SHP77 treated with DMSO at 0.1 percent for 48 hours (cell line): ENCODE data around the gene OCIAD1.
"Not testable (repeated sequence)": the region's sequence is repeated elsewhere in the genome, so short reads cannot be mapped to it uniquely, and the experiment has no call there.

Source experiments
- DNase-seq: peaks from one replicate; lab custom pipeline; 2025; lab: John Stamatoyannopoulos, UW

OCIAD1 gene

DNA sequence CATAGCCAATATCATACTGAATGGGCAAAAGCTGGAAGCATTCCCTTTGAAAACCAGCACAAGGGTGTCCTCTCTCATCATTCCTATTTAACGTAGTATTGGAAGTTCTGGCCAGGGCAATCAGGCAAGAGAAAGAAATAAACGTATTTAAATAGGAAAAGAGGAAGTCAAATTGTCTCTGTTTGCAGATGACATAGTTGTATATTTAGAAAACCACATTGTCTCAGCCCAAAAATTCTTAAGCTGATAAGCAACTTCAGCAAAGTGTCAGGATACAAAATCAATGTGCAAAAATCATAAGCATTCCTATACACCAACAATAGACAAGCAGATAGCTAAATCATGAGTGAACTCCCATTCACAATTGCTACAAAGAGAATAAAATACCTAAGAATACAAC, 9.5 kb upstream of the OCIAD1 start:
- DNase-seq = not testable (repeated sequence)

DNA sequence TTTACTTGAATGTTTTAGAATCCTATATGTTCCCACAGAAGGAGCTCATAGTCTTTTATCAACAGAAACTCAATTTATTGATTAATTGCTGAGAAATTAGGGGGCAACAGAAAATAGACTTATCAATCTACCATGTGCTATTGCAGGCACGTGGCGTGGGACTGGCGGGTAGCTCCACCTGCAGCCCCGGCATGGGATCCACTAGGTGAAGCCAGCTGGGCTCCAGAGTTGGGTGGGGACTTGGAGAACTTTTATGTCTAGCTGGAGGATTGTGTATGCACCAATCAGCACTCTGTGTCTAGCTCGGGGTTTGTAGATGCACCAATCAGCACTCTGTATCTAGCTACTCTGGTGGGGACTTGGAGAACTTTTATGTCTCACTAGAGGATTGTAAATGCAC, 3.3 kb upstream of the OCIAD1 start:
- DNase-seq = no peak

DNA sequence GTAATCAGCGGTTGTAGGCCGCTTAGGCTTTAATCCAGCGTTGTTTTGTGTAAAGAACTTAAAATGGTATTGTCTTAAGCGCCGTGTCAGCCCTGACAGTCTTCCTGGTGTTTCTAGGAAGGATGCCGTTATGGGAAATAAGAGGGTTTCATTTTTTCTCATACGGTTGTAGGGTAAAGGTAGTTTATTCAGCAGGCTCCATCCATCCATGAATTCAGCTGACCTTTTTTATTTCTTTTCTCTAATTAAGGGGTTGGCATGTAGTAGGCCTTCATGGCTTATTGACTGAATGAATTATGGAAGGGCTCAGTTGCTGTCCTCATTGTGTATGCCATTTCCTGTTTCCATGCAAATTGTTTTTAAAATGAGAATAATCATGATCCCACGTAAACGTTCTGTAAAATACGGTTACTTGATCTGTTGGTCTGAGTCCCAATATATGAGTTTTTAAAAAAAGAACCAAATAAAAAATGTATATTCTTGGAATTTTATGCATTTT, 693 bp downstream of the OCIAD1 start:
- no peak for DNase-seq

DNA sequence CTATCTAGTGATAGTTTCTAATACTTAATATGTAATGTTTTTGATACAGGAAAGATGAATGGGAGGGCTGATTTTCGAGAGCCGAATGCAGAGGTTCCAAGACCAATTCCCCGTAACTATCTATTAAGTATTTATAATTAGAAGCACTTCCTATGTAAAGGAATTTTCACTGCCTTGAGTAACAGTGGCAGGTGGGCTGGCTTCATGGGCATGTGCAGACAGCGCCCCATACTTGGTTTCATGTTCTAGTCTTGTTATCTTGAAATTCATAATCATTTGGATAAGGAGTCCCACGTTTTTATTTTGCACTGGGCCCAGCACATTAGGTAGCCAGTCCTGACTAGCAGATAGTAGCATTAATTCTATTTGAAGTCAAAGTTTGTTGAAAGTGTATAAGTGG, 1.7 kb downstream of the OCIAD1 start:
- DNase-seq = no peak

DNA sequence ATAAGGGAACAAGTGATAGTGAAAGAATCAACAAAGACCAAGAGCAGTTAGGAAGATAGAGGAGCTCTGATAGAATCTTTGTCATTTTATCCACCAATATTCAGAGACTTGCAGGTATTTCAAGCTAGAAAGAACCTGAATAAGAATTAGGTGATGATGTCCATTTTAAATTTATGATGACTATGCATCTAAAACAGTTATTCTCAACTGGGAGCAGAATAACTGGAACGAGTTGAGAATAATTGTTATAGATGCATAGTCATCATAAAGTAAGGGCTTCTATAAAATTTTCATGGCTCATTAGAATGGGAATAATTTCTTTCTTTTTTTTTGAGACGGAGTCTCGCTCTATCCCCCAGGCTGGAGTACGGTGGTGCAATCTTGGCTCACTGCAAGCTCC, 5.8 kb downstream of the OCIAD1 start:
- DNase-seq = no peak

DNA sequence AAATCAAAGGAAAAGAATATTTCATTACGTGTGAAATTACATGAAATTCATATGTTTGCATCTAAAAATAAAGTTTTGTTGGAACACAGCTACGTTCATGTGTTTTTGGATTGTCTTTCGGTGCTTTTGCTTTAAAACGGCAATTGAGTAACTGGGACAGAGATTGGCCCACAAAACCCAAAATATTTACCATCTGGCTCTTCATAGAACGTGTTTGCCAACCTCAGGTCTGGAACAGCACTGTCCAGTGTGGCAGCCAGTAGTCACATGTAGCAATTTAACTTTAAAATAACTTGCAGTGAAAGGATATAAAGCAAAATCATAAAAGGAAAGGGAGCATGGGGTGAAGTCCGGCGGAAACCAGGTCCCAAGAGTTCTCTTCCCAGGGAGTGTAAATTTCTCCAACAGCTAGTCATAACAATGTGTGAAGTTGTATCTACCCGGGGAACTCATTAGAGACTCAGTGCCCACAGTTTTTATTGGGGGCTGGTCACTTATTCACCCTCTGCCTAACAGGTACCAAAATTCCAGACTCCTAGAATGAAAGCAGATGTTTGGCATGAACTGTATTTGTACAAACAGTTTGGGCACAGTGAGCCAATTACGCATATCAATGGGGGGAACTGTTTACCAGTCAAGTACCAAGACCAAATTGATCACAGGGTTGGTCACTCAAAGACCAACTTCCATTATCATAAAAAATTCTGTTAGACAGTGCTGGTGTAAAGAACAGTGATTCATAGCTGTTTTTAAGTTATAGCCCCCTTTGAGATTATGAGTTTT, 10.3 kb downstream of the OCIAD1 start:
- no peak for DNase-seq

DNA sequence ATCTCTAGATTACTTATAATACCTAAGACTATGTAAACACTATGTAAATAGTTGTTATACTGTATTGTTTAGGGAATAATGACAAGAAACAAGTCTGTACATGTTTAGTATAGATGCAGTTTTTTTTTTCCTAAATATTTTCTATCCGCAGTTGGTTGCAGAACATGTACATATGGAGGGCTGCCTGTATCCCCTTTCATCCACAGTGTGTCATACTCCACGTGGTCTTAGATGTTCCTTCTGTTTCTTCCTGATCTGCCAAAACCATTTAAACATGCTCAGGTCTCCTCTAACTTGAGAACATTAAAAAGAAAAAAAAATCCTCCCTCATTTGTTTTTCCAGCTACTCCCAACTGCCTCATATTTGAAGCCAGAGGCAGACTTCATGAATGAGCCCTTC, 14.0 kb downstream of the OCIAD1 start:
- DNase-seq = no peak

DNA sequence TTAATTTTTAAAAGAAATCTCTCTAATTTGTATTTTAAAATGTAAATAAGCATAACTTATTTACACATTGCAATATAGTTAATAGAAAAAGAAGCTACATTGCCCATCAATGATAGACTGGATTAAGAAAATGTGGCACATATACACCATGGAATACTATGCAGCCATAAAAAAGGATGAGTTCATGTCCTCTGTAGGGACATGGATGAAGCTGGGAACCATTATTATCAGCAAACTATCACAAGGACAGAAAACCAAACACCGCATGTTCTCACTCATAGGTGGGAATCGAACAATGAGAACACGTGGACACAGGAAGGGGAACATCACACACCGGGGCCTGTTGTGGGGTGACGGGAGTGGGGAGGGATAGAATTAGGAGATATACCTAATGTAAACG, 17.9 kb downstream of the OCIAD1 start:
- not testable (repeated sequence) for DNase-seq

DNA sequence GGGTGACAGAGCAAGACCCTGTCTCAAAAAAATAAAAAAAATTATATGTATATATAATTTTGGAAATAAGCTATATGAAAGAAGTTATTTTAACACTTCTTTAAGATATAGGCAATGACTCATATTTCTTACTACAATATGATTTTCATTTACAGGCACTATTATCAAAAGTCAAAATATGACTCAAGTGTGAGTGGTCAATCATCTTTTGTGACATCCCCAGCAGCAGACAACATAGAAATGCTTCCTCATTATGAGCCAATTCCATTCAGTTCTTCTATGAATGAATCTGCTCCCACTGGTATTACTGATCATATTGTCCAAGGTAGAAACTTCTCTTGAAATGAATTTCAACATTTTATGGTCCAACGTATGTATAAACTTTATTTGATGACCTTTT, 20.8 kb downstream of the OCIAD1 start:
- DNase-seq = no peak

DNA sequence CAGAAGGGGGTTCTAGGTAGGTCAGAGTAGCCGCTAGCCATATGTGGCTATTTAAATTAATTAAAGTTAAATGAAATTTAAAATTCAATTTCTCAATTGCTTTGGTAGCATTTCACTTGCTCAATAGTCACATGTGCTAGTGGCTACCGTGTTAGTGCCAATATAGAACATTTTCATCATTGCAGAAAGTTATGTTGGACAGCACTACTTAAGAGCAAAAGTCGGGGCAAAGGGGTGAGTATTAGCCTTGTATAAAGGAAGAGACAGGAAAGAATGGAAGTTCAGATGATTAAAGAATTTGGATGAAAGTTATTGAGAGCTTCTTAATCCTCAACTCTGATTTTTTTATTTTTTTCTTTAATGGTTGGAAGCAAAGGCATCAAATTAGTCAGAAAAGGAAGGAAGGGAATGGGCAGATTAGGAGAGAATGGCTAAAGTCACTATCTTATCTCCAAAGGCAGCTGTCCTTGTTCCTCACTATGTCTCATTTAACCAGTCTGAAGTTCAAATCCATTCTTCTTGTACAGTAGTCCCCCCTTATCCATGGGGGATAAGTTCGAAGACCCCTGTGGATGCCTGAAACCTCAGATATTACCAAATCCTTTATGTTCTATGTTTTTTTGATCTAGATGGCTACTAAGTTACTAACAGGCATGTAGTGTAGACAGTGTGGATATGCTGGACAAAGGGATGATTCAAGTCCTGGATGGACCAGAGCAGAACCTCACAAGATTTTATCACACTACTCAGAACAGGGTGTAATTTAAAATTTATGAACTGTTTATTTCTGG, 22.9 kb downstream of the OCIAD1 start:
- no peak for DNase-seq

DNA sequence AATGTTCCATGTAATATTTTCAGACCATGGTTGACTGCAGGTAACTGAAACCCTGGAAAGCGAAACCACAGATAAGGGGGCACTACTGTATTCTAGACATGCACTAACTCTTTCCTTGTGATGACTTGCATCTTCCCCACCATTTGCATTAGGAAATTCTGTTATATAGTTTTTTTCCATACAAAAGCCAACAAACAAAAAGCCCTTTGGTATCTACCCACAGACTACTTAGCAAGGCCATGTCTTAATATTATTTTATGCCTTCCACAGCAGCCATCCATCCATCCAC, 23.5 kb downstream of the OCIAD1 start:
- no peak for DNase-seq

DNA sequence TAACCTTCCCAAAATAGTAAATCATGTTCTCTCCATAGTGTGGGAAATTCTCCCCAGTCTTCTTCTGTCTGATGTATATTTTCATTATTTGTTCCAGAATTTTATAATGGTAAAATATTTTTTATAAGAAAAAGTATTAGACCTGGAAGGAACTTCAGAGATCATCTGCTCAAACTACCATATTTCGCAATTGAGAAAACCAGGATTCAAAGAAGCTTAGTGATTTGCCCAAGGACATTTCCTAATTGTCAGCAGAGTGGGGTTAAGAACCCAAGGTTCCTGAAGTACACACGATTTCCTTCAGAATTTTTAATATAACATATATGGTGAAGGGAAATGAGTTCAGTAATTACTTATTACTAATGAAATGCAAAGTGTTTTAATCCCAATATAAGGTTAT, 24.1 kb downstream of the OCIAD1 start:
- DNase-seq = no peak

DNA sequence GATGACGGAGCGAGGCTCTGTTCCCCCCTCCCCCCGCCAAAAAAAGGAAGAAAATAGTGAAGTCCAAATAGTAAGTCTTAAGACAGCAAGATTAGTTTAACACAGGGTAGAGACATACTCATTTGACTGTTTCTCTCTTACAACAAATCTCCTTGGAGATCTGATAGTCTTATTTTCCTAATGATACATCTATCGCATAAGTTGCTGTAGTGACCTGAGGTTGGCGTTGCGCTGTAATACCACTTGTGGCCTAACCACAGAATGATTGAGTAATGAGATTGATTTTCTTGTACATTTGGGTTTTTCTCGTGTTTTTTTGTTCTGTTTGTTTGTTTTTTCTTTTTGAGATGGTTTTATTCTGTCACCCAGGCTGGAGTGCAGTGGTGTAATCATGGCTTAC, 27.2 kb downstream of the OCIAD1 start:
- no peak for DNase-seq

DNA sequence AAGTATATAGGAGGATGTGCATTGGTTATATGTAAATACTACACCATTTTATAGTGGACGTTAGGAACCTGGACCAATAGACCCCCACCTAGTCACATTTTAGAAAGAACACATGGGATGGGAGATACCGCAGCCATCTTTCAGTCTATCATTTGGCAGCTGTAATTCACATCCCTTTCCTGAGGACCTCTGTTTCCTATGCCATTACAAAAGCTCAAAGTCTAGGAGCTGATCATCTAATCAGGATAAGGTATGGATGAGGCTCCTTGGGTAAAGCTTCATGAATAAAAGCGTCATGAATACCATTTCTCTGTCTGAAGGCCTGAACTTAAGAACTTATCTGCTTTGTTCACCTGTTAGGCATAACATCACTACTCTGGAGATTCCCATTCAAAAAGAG, 31.1 kb downstream of the OCIAD1 start:
- no peak for DNase-seq

DNA sequence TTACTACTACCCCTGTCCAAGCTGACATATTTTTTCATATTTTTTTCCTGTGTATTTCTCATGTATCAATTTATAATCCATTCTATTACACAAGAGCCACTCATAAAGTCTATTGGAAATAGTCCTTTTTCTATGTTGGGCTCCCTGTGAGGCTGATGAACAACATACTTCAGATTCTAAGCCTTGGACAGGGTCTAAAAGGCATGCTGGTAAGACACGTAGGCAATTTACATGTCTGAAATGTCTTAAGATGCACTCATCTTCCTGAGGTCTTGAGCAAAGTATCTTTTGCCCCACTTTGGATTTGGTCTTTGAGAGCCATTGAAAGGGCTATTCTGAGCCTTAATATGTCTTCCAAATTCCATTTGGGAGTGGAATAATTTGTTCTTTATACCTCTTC, 31.8 kb downstream of the OCIAD1 start:
- DNase-seq = no peak

DNA sequence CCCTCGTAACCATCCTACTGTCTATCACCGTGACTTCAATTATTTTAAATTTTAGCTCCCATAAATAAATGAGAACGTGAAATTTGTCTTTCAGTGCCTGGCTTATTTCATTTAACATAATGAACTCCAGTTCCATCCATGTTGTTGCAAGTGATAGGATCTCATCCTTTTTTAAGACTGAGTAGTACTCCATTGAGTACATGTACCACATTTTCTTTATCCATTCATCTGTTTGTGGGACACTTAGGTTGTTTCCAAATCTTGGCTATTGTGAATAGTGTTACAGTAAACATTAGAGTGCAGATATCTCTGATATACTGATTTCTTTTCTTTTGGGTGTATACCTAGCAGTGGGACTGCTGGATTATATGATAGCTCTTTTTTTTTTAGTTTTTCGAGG, 32.8 kb downstream of the OCIAD1 start:
- DNase-seq = no peak

DNA sequence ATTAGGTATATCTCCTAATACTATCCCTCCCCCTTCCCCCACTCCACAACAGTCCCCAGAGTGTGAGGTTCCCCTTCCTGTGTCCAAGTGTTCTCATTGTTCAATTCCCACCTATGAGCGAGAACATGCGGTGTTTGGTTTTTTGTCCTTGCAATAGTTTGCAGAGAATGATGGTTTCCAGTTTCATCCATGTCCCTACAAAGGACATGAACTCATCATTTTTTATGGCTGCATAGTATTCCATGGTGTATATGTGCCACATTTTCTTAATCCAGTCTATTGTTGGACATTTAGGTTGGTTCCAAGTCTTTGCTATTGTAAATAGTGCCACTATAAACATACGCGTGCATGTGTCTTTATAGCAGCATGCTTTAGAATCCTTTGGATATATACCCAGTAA, 33.8 kb downstream of the OCIAD1 start:
- DNase-seq = not testable (repeated sequence)

DNA sequence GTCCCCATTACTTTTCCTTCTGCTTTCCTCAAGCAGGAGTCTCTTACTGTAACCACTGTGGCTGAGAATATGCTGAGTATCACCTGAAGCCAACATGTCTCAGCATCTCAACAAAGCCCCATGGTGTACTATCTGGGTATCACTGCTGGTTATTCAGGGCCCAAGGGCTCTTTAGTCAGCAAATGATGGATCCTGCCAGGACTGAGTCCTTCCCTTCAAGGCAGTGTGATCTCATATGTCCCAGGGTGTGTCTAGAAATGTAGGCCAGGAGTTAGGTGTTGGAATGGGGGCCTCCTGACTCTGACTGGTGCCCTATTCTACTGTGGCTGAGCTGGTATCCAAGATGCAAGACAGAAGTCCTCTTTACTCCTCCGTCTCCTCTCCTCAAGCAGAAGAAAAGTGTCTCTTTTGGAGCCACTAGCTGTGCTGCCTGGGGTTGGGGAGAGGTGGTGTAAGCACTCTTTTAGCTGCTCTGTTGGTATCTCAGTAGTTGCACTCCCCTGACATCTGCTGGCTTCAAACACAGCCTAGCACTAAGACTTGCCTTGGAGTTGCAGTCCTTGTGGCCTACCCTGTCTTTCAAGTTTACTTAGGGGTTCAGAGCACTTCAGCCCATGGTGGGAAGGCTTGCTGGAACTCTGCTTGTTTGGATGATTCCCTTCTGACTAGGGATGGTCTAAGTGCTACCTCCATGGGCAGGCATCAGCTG, 47.1 kb downstream of the OCIAD1 start:
- DNase-seq = no peak

DNA sequence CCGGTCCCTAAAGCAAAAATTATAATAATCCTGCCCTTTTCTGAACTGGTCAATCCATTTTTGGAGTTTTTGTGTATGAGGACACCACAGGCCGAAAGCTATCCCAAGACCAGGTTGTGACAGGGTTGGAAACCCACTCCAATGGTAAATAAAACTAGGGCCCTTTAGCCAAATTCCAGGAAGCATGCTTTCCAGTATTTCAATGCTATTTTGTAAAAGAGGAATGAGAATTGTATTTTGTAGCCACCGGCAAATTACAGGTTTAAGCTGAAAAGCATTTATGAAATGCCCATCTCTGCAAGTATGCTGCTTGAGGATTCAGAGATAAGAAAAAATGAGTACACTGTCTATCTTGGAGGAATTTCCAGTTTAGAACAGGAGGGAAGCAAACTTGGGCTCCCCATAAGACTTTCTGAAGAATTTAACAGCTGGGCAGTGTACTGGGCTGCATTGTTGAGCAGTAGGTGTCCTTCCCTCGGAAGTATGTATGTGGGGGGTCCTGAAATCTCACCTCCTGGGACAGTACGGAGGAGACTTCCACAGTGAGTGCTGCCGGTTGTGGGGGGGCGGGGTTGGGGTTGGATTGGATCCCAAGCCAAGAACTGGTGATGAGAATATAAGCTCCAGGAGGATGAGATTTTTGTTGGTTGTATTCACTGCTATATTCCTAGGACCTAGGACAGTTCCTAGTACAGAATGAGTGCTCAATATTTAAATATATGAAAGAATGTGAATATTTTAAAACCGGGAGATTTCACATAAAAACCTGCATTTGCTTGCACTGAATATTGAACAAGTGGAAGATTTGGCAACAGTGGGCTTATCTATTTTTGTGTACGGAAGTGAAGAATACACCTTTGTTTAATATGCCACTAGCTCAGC, 48.9 kb downstream of the OCIAD1 start:
- no peak for DNase-seq

DNA sequence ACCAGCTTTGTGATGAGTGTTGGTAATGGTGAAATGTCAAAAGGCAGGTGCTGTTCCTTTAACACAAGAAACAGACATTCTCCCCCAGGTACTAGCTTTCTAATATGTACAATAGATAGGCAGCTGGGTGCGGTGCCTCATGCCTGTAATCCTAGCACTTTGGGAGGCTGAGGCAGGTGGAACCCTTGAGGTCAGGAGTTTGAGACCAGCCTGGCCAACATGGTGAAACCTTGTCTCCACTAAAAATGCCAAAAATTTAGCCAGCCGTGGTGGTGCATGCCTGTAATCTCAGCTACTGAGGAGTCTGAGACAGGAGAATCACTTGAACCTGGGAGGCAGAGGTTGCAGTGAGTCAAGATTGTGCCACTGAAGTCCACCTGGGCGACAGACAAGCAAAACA, 50.8 kb downstream of the OCIAD1 start:
- not testable (repeated sequence) for DNase-seq

DNA sequence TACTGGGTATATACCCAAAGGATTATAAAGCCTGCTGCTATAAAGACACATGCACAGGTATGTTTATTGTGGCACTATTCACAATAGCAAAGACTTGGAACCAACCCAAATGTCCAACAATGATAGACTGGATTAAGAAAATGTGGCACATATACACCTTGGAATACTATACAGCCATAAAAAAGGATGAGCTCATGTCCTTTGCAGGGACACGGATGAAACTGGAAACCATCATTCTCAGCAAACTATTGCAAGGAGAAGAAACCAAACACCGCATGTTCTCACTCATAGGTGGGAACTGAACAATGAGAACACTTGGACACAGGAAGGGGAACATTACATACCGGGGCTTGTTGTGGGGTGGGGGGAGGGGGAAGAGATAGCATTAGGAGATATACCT, 58.9 kb downstream of the OCIAD1 start:
- DNase-seq = not testable (repeated sequence)

DNA sequence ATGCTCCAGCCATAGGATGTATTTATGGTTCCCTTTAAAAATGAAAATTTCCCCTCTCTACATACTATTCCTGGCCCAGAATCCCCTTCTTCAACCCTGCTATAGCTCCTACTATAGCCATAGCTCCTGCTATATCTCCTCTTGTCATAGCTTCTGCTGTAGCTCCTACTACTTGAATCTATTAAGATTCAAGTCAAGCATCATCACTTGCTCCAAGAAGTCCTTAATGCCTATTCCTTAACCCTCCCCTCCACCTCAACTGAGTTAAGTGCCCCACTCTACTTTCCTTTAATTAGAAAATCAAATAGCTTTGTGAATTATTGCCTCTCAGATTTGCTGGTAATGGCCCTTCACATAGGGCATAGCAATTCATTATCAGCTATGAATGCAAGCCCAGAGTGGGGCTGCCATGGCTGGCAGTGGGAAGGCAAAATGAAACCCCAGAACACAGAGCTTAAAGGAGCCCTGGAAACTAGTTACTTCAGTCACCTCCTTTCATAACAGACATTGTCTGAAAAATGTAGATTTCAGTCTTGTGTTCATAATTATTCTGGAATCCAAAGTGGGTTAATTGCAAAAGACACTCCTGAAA, 60.2 kb downstream of the OCIAD1 start:
- DNase-seq = no peak
